ENCODE results near the gene DNAH9.

DNAH9 gene

DNA sequence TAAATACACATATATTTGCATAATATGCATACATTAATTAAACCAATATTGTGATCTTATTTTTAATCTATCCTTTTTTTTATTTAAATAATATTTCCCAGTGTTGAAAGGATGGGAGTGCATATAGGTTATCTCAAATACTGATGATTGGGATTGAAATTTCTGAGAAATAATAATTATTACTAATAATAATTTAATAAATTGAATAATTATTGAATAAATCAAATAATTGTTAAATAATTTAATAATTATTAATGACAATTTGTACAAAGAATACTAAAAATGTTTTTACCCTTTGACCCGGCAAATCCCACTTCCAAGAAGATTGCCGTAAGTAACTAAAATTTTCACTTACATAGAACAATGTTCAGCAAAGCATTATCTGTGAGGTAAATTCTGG is 250.1 kb downstream of the DNAH9 start:
- TF ChIP-seq, protein P1, sequence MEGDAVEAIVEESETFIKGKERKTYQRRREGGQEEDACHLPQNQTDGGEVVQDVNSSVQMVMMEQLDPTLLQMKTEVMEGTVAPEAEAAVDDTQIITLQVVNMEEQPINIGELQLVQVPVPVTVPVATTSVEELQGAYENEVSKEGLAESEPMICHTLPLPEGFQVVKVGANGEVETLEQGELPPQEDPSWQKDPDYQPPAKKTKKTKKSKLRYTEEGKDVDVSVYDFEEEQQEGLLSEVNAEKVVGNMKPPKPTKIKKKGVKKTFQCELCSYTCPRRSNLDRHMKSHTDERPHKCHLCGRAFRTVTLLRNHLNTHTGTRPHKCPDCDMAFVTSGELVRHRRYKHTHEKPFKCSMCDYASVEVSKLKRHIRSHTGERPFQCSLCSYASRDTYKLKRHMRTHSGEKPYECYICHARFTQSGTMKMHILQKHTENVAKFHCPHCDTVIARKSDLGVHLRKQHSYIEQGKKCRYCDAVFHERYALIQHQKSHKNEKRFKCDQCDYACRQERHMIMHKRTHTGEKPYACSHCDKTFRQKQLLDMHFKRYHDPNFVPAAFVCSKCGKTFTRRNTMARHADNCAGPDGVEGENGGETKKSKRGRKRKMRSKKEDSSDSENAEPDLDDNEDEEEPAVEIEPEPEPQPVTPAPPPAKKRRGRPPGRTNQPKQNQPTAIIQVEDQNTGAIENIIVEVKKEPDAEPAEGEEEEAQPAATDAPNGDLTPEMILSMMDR (IDR thresholded peaks at IDR 0.05; ENCODE audit: insufficient read depth, missing control alignments): no peak
- no peak for FAIRE-seq
- DNase-seq (ENCODE audit: insufficient read length, low spot score): no peak

DNA sequence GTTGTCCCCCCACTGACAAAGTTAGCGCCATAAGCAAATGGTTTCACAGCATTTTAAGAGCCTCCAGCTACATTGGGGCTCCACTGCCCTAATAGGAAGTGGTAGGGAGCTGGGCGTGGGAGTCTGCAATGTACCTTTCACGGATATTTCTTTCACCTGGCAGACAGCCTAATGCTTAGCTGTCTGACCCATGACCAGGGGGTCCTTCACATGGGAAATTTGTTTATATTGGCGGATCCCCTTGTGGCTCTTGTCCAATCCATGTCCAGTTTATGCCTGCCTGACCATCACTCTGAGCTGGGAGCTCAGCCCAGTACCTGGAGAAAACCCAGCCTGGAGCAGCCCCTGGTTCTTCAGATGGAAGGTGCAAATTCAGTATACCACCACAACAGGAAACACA is 254.0 kb downstream of the DNAH9 start:
- DNase-seq (ENCODE audit: insufficient read length, low spot score) (no peak), FAIRE-seq (no peak)
- TF ChIP-seq, protein P1 (IDR thresholded peaks at IDR 0.05; ENCODE audit: insufficient read depth, missing control alignments): no peak

DNA sequence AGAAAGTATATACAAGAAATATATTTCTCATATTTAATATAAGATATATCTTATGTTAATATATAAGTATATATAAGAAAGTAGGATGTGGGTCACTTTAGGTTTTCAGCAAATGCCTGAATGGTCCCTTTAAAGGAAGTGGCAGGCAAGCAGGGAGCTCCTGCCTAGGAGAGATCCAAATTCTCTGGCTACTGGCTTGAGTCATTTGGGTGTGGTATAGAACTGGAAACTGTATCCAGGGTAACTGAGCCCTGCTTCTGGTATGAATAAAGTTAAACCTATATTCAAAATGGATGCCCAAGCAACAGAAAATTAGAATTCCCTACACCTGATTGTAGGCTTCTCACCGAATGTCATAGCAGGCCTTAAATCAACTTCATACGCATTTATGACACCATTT is 254.6 kb downstream of the DNAH9 start:
- DNase-seq (ENCODE audit: insufficient read length, low spot score) (no peak), FAIRE-seq (no peak)
- TF ChIP-seq, protein P1 (IDR thresholded peaks at IDR 0.05; ENCODE audit: insufficient read depth, missing control alignments): no peak

DNA sequence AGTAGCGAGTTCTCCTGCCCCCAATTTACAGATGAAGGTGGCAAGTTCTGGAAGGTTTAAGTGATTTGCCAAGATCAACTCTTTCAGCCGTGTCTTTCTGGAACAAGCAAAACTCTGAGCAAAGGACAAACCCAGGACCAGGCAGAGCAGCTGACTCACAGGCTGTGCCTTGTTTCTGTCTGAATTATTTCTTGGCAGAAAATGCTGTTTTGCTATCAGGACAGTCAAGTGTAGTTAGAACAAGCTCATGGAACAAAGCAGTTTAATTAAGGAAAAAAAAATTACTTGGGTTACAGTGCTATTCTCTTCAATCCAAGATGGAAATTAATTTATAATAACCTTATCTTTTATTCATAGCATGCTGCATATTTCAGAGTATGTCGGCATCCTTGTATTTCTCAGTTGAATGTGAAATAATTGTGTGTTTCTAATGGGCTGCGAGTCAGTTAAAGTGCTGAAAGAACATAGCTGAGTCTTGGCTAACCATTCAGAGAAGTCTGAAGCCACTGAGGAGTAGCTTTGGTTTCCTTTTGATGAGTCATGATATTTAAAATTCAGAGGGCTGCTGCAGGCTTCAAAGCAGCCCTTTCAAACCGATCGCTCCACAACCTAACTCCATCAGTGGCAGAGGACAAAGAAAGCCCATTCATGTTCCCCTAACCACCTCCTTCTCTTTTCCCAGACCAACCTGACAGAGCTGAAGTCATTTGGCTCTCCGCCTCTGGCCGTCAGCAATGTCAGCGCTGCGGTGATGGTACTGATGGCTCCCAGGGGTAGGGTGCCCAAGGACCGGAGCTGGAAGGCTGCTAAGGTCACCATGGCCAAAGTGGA is 255.3 kb downstream of the DNAH9 start:
- TF ChIP-seq, protein P1 (IDR thresholded peaks at IDR 0.05; ENCODE audit: insufficient read depth, missing control alignments): no peak
- no peak for DNase-seq (ENCODE audit: insufficient read length, low spot score)
- no peak for FAIRE-seq

DNA sequence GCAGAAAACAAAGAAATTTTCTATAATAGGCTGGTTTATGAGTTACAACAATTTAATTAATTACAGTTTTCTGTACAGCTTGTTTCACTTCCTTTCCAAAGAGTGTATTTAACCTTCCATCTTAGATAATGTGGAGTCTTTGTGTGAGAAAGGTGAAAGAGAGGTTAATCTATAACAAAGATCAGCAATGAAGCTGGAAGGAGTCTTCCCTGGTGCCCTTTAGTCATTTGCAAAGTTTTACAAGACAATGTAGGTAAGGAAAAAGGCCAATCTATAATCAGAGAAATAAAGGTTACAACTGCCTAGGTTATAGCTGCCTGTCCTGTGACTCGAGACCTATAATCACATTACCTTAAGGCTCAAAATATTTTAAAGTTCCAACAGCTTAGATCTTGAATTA is 257.0 kb downstream of the DNAH9 start:
- DNase-seq (ENCODE audit: insufficient read length, low spot score) (no peak), FAIRE-seq (no peak)
- TF ChIP-seq, protein P1 (IDR thresholded peaks at IDR 0.05; ENCODE audit: insufficient read depth, missing control alignments): no peak

DNA sequence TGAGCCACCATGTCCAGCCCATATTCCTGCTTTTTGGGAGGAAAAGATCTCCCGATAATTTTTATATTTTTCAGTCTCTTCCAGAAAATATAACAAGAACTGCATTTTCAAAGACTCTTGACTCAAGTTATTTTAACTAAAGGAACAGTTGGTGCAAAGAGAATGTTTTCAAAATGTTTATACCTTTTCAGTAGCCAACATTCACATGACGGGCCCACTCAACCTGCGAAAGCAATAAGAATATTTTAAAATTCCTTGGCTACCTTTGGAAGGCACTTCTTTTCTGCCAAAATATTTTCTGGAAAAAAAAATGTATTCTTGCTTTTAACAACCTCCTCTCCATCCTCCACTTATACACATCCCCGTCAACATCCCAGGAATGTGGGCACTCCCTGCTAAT is 258.7 kb downstream of the DNAH9 start:
- TF ChIP-seq, protein P1 (IDR thresholded peaks at IDR 0.05; ENCODE audit: insufficient read depth, missing control alignments): no peak
- no peak for FAIRE-seq
- DNase-seq (ENCODE audit: insufficient read length, low spot score): no peak

DNA sequence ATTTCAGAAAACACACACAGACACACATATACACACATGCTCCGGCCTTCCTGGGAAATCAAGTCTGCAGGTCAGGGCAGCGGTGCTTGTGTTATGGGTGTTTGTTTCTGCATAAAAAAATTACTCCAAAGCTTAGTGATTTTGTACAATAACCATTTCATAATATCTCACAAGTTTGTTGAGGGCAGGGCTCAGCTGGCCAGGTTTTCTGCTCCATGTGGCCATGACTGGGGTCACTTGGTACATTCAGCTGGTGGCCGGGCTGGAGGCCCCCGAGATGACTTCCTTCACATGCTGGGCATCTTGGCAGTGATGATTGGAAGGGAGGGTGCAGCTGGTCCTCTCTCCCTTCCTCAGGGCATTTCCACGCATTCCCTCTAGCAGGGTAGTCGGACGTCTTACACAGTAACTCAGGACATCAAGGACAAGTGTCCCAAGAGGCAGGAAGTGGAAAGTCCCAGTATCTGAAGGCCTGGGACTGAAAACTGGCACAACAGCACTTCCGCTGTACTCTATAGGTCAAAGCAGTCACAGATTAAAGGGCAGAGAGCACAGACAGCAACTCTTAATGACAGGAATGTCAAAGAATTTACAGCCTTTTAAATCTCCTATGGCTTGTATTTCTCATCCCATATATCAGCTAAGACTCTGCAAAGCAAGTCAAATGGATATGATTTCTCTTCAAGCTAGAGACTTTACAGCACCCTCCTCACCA is 271.6 kb downstream of the DNAH9 start:
- FAIRE-seq (no peak), DNase-seq (ENCODE audit: insufficient read length, low spot score) (no peak)
- TF ChIP-seq, protein P1 (IDR thresholded peaks at IDR 0.05; ENCODE audit: insufficient read depth, missing control alignments): no peak
